Glomerular visceral epithelial cell (primary cell): ENCODE data around the gene TNFAIP8L1.

Source experiments
- DNase-seq: peaks from one replicate; pipeline ENCODE4 v3.0.0-alpha.2; 2016; ENCODE audit errors: extremely low spot score

TNFAIP8L1 gene

GRCh38 chr19:4649392-4650047 lies 10.2 kb downstream of the TNFAIP8L1 start:
- no peak for DNase-seq

GRCh38 chr19:4650159-4650558 lies 10.8 kb downstream of the TNFAIP8L1 start:
- DNase-seq = no peak

GRCh38 chr19:4652075-4652474 lies 12.8 kb downstream of the TNFAIP8L1 start:
- no peak for DNase-seq

GRCh38 chr19:4653793-4654436 lies 14.6 kb downstream of the TNFAIP8L1 start:
- DNase-seq = no peak

GRCh38 chr19:4654437-4655361 lies 15.4 kb downstream of the TNFAIP8L1 start:
- DNase-seq = no peak

- no peak for DNase-seq
Measured at GRCh38 chr19:4656102-4656501, 16.8 kb downstream of the TNFAIP8L1 start.

- DNase-seq = no peak
Measured at GRCh38 chr19:4657262-4657661, 17.9 kb downstream of the TNFAIP8L1 start.

GRCh38 chr19:4657835-4658234 lies 18.5 kb downstream of the TNFAIP8L1 start:
- DNase-seq = no peak

- no peak for DNase-seq
Measured at GRCh38 chr19:4660181-4660791, 21.0 kb downstream of the TNFAIP8L1 start.

GRCh38 chr19:4660993-4661392 lies 21.7 kb downstream of the TNFAIP8L1 start:
- DNase-seq = no peak

- DNase-seq = no peak
Measured at GRCh38 chr19:4662020-4662695, 22.8 kb downstream of the TNFAIP8L1 start.

- no peak for DNase-seq
Measured at GRCh38 chr19:4662812-4663211, 23.5 kb downstream of the TNFAIP8L1 start.

- no peak for DNase-seq
Measured at GRCh38 chr19:4664642-4665041, 25.3 kb downstream of the TNFAIP8L1 start.

- peak; percentile 92 for DNase-seq
Measured at GRCh38 chr19:4669723-4670480, 30.6 kb downstream of the TNFAIP8L1 start, which contains the start of gene MYDGF. Gene MYDGF, minus strand, starts transcription at chr19:4670342. Its CDS starts 8 bp downstream, at chr19:4670334.

- DNase-seq = peak; percentile 52
Measured at GRCh38 chr19:4671185-4671851, 32.0 kb downstream of the TNFAIP8L1 start.

- no peak for DNase-seq
Measured at GRCh38 chr19:4673216-4673615, 33.9 kb downstream of the TNFAIP8L1 start.

- no peak for DNase-seq
Measured at GRCh38 chr19:4673726-4674125, 34.4 kb downstream of the TNFAIP8L1 start.

- DNase-seq = no peak
Measured at GRCh38 chr19:4675346-4675745, 36.0 kb downstream of the TNFAIP8L1 start.

GRCh38 chr19:4676955-4677731 lies 37.8 kb downstream of the TNFAIP8L1 start:
- DNase-seq = peak; percentile 34
